Esophagus muscularis mucosa (tissue), 4 donors: ENCODE measurements around the gene CHCHD2. TPM values are rescaled to one million over a fixed set of nuclear protein-coding genes. Genes with fewer than 3 reads are reported as not detected.
"Not testable (repeated sequence)": the region's sequence is repeated elsewhere in the genome, so short reads cannot be mapped to it uniquely, and the experiment has no call there.

Source experiments
- DNase-seq: peaks from one replicate; pipeline ENCODE4 v3.0.0-alpha.2; 2017; ENCODE audit errors: extremely low spot score
- H3K27ac ChIP-seq, 4 donors: fragments of 200-600 bp; sonication (generic); replicated peaks in 1 of 4; 1 replicate in 3 of 4; 2 replicates in 1 of 4; pipeline ENCODE4 v1.5.1; 2016 to 2019; ENCODE audit warnings: mild to moderate bottlenecking in 1 of 4
- H3K27me3 ChIP-seq, 4 donors: fragments of 200-600 bp; sonication (generic); one replicate each; pipeline versions ENCODE4 v1.5.1 to v1.6.0; 2016 to 2019
- H3K36me3 ChIP-seq, 4 donors: fragments of 200-600 bp; sonication (generic); one replicate each; pipeline ENCODE4 v1.5.1; 2016 to 2019
- H3K4me1 ChIP-seq, 4 donors: fragments of 200-600 bp; sonication (generic); one replicate each; pipeline ENCODE4 v1.5.1; 2016 to 2019
- H3K4me3 ChIP-seq, 4 donors: fragments of 200-600 bp; sonication (generic); 1 replicate in 2 of 4; 2 replicates in 2 of 4; pipeline ENCODE4 v1.5.1; 2016 to 2019; ENCODE audit warnings: mild to moderate bottlenecking in 4 of 4, moderate library complexity in 1 of 4
- H3K9me3 ChIP-seq, 4 donors: fragments of 200-600 bp; sonication (generic); 1 replicate in 3 of 4; 2 replicates in 1 of 4; pipeline ENCODE4 v1.5.1; 2016 to 2019
- EP300 ChIP-seq: sonication (generic); formaldehyde crosslinking; IDR thresholded peaks from one replicate; pipeline ENCODE4 v1.6.1; 2017; ENCODE audit warnings: antibody characterized with exemption
- POLR2A ChIP-seq: fragments of 450-650 bp; IDR thresholded peaks from one replicate; pipeline ENCODE4 v1.6.1; 2017; ENCODE audit warnings: antibody characterized with exemption, moderate library complexity, mild to moderate bottlenecking, low read depth
- POLR2AphosphoS5 ChIP-seq, 2 donors: sonication (generic); formaldehyde crosslinking; IDR thresholded peaks; one replicate each; pipeline ENCODE4 v1.6.1; 2017; ENCODE audit warnings: antibody characterized with exemption in 2 of 2
- WGBS: methylation state at CpG from one replicate; pipeline ENCODE4 v1.1.5; 2018; 5-methylcytosine and 5-hydroxymethylcytosine counted together
- intact Hi-C: fragments of 100-400 bp; cut with DNase I; formaldehyde crosslinking; loops from one replicate; pipeline ENCODE4 v1.15.1; 2023
- total RNA-seq, 4 donors: library from RNA; depleted of rRNA; stranded (reverse); fragments of >200 nt; gene quantifications; one replicate each; pipeline versions ENCODE4 v1.1.0 to v1.2.1, GENCODE V29; 2016
- TF ChIP-seq, protein P1 (sequence below), 3 experiments: fragments of 200-600 bp in 2 of 3; fragments of 450-650 bp in 1 of 3; sonication (generic) in 2 of 3; IDR thresholded peaks; one replicate each; pipeline ENCODE4 v1.5.1; 2017 to 2019; ENCODE audit warnings: antibody characterized with exemption in 3 of 3, mild to moderate bottlenecking in 2 of 3, moderate library complexity in 1 of 3

Gene CHCHD2
- total RNA-seq, 4 donors from 2014 or later, result 212 to 416 (median 327) TPM

DNA sequence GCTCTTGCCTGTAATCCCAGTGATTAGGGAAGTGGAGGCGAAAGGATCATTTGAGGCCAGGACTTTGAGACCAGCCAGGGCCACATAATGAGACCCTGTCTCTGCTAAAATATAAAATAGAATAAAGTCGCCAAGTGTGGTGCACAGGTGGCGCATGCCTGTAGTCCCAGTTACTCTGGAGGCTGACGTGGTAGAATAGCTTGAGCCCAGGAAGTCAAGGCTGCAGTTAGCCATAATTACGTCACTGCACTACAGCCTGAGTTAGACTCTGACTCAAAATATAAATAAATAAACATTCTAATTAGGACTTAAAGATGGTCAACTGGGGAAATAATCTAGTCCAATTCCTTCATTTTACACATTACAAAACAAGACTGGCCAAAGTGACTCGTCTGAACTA, 768 bp downstream of the CHCHD2 start:
- Histone ChIP-seq H3K9me3 (no peaks in the 10 kb centered on the region), H3K4me1 (peaks cover 11 to 29% (median 23%) of the 10 kb centered on the region in 4 donors), H3K27ac (peak overlapping the region; percentile 86 to 93 (median 92)), H3K4me3 (peak overlapping the region; percentile 76 to 92 (median 83)), H3K27me3 (no peaks in the 10 kb centered on the region), H3K36me3 (peaks cover 38 to 41% (median 39%) of the 10 kb centered on the region in 4 donors)
- WGBS, result 21% methylated on average over 6 of the region's 6 CpGs
- TF ChIP-seq POLR2AphosphoS5 (IDR thresholded peaks at IDR 0.05) (no peak), POLR2A (no peak), EP300 (no peak)
- TF ChIP-seq, protein P1, sequence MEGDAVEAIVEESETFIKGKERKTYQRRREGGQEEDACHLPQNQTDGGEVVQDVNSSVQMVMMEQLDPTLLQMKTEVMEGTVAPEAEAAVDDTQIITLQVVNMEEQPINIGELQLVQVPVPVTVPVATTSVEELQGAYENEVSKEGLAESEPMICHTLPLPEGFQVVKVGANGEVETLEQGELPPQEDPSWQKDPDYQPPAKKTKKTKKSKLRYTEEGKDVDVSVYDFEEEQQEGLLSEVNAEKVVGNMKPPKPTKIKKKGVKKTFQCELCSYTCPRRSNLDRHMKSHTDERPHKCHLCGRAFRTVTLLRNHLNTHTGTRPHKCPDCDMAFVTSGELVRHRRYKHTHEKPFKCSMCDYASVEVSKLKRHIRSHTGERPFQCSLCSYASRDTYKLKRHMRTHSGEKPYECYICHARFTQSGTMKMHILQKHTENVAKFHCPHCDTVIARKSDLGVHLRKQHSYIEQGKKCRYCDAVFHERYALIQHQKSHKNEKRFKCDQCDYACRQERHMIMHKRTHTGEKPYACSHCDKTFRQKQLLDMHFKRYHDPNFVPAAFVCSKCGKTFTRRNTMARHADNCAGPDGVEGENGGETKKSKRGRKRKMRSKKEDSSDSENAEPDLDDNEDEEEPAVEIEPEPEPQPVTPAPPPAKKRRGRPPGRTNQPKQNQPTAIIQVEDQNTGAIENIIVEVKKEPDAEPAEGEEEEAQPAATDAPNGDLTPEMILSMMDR (IDR thresholded peaks at IDR 0.05), result no peak
- DNase-seq, result no peak
- intact Hi-C loops, result no loop called here

DNA sequence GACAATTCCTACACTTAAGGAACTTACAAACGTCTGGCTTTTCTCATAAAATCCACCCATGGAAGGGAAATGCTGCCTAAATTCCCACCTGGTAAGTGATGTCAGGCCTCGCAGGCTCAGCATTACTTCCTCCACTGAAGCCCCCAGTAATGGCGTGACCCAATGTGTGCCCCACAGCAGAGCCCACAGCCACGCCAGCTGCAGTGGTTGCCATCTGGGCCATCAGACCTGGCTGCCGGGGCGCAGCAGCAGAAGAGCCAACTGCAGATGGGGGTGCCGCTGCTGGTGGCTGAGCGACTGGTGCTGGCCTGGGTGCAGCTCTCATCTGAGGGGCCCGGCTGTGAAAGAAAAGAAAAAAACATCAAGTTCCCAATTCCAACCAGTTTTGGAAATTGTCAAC, 2.1 kb downstream of the CHCHD2 start:
- WGBS, result 89% methylated on average over 9 of the region's 9 CpGs
- H3K27ac ChIP-seq, H3K4me3 ChIP-seq, intact Hi-C loops, DNase-seq, H3K9me3 ChIP-seq, H3K27me3 ChIP-seq: not testable (repeated sequence)
- H3K36me3 ChIP-seq, result peaks cover 51 to 54% (median 53%) of the 10 kb centered on the region in 4 donors
- peaks cover 11 to 29% (median 23%) of the 10 kb centered on the region in 4 donors for H3K4me1 ChIP-seq

DNA sequence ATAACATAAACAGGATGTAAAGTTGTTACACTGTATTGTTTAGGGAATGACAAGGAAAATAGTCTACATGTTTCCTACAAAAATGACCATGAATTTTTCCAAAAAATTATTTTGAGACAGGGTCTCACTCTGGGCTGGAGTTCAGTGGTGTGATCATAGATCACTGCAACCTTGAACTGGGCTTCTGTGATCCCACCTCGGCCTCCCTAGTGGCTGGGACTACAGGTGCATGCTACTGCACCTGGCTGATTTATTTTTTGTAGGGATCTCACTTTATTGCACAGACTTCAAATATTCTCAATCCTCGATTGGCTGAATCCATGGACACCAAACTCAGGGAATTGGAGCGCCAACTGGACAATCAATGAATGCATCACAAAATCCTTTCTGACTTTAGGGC, 6.6 kb downstream of the CHCHD2 start:
- no peak for DNase-seq
- peaks cover 6 to 18% (median 12%) of the 10 kb centered on the region in 4 donors for H3K4me1 ChIP-seq
- peaks cover 52 to 62% (median 58%) of the 10 kb centered on the region in 4 donors for H3K36me3 ChIP-seq
- 89% methylated on average over 3 of the region's 3 CpGs for WGBS
- H3K27me3 ChIP-seq, result no peaks in the 10 kb centered on the region
- no peak for TF ChIP-seq POLR2A
- no peak for TF ChIP-seq EP300
- TF ChIP-seq POLR2AphosphoS5 (IDR thresholded peaks at IDR 0.05), result no peak
- TF ChIP-seq, protein P1 (IDR thresholded peaks at IDR 0.05), result no peak
- H3K9me3 ChIP-seq, result no peaks in the 10 kb centered on the region
- intact Hi-C loops, result no loop called here
- no peak overlapping the region for H3K4me3 ChIP-seq
- no peak overlapping the region for H3K27ac ChIP-seq

DNA sequence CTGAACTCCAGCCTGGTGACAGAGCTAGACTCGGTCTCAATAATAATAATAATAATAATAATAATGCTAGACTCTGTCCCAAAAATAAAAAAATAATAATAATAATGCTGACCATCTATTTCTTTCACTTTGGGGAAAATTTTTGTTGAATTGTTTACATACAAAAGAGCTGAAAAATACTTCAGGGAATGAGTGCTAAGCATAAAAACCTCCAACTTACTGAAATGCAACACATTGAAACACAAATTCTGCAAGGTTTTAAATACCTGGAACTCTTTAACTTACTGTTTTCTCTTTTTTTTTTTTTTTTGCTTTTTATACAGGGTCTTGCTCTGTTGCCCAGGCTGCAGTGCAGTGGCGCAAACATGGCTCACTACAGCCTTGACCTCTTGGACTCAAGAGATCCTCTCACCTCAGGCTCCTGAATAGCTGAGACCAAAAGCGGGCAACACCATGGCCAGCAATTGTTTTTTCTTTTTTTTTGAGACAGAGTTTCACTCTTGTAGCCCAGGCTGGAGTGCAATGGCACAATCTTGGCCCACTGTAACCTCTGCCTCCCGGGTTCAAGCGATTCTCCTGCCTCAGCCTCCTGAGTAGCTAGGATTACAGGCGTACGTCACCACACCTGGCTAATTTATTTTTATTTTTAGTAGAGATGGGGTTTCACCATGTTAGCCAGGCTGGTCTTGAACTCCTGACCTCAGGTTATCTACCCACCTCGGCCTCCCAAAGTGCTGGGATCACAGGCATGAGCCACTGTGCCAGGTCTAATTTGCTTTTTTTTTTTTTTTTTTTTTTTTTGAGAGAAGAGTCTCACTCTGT, 7.9 kb downstream of the CHCHD2 start:
- WGBS, result 89% methylated on average over 8 of the region's 8 CpGs
- H3K4me3 ChIP-seq, H3K27ac ChIP-seq, H3K9me3 ChIP-seq, intact Hi-C loops, DNase-seq, H3K27me3 ChIP-seq: not testable (repeated sequence)
- Histone ChIP-seq H3K4me1 (peaks cover under 1 to 12% (median 6%) of the 10 kb centered on the region in 4 donors), H3K36me3 (peaks cover 43 to 53% (median 46%) of the 10 kb centered on the region in 4 donors)

DNA sequence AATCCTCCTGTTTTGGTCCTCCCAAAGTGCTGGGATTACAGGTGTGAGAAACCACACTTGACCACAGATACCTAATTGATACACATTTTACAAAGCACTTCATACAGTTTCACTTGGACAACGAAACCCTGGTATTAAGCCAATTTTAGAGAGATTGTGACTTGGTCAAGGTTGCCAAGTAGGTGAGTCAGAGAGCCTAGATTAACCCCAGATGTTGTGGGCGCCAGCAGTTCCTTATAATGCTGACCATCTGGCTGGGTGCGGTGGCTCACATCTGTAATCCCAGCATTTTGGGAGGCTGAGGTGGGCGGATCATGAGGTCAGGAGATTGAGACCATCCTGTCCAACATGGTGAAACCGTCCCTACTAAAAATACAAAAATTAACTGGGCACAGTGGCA, 8.6 kb downstream of the CHCHD2 start:
- H3K36me3 ChIP-seq, result peaks cover 36 to 46% (median 39%) of the 10 kb centered on the region in 4 donors
- DNase-seq, result no peak
- H3K27me3 ChIP-seq, result no peaks in the 10 kb centered on the region
- 60% methylated on average over 5 of the region's 5 CpGs for WGBS
- intact Hi-C loops, result no loop called here
- H3K27ac ChIP-seq, result no peak overlapping the region
- H3K9me3 ChIP-seq, result no peaks in the 10 kb centered on the region
- TF ChIP-seq POLR2AphosphoS5 (IDR thresholded peaks at IDR 0.05) (peak; percentile 29 to 59), POLR2A (no peak)
- H3K4me1 ChIP-seq, result peaks cover 7 to 19% (median 13%) of the 10 kb centered on the region in 4 donors
- no peak overlapping the region for H3K4me3 ChIP-seq

DNA sequence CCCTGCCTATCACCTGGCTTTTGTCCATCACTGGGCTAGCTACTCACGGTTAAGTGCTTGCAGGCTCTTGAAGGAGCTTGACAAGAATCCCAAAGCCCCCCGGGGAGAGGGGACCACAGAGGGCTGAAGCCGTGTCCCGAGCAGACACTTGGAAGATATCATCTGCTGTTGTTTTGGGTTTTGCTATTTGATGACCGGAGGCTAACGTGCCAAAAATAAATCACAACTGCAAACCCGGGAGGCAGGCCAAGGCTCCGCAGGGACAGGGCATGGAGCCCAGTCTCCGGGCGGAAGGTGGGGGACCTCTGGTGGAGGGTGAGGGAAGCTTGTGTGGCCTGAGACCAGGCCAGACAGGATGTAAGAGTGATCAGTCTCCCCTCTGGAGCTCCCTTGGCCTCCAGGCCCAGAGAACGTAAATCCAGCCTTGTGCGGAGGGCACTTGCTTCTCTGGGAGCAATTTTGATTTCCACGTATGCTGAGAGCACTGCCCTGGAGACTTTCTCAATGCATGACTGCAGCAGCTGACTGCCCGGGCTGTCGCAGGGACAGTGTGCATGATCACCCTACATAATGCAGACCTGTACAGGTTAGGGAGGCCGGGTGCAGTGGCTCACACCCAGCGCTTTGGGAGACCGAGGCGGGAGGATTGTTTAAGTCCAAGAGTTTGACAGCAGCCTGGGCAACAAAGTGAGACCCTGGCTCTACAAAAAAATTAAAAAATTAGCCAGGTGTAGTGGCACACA, 13.3 kb downstream of the CHCHD2 start, which contains the start of gene PHKG1:
PHKG1 (minus strand) TSS at position 164 of the 743 bp plus-strand sequence. CDS start 4,011 bp downstream, outside the sequence.
- Histone ChIP-seq H3K36me3 (peaks cover 0 to 25% (median 9%) of the 10 kb centered on the region in 4 donors), H3K27me3 (no peaks in the 10 kb centered on the region), H3K4me1 (peaks cover 24 to 42% (median 33%) of the 10 kb centered on the region in 4 donors), H3K4me3 (peak within 1 kb of the TSS; percentile 17 to 31 (median 22)), H3K27ac (peak within 1 kb of the TSS; percentile 68 to 77 (median 71)), H3K9me3 (no peaks in the 10 kb centered on the region)
- 37% methylated on average over 13 of the region's 19 CpGs for WGBS
- DNase-seq, result peak; percentile 93
- peak; percentile 49 to 70 for TF ChIP-seq POLR2AphosphoS5 (IDR thresholded peaks at IDR 0.05)
- TF ChIP-seq EP300, result no peak
- TF ChIP-seq, protein P1 (IDR thresholded peaks at IDR 0.05), result peak; percentile 53 to 83 (median 56)
- intact Hi-C loops, result no loop called here

DNA sequence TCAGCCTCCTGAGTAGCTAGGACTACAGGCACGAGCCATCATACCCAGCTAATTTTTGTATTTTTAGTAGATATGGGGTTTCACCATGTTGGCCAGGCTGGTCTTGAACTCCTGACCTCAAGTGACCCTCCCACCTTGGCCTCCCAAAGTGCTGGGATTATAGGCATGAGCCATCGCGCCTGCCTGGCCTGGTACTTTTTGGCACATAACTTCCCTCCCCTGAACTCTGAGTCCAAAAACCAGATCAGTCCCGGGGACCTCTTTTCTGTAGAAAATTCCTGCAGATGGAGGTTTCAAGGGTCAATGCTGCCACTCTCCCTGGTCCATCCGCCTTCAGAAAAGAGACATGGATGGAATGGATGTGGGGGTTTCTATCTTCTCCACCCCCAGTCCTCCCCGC, 13.9 kb downstream of the CHCHD2 start:
- intact Hi-C loops, H3K27me3 ChIP-seq, H3K9me3 ChIP-seq, DNase-seq: not testable (repeated sequence)
- Histone ChIP-seq H3K4me3 (peak overlapping the region; percentile 17 to 31 (median 22)), H3K4me1 (peaks cover 24 to 36% (median 30%) of the 10 kb centered on the region in 4 donors), H3K36me3 (peaks cover 0 to 30% (median 14%) of the 10 kb centered on the region in 4 donors), H3K27ac (peak overlapping the region; percentile 68 to 77 (median 71))
- WGBS, result 42% methylated on average over 6 of the region's 6 CpGs
